Liver (tissue), 3 donors: ENCODE results near the gene SH3GL1.

ENCODE experiments used
- TAF1 ChIP-seq: conservative IDR thresholded peaks from 2 replicates; pipeline ENCODE4 v1.6.1; 2016; ENCODE audit warnings: antibody characterized with exemption, mild to moderate bottlenecking
- YY1 ChIP-seq: IDR thresholded peaks from 2 replicates; pipeline ENCODE4 v1.6.1; 2016; ENCODE audit warnings: antibody characterized with exemption, mild to moderate bottlenecking
- TF ChIP-seq, protein P1 (sequence below): fragments of 150-350 bp; IDR thresholded peaks from 2 replicates; pipeline ENCODE4 v1.5.1; 2017; ENCODE audit warnings: improper control_type of control experiment, low read depth, low read length; ENCODE audit not compliant: missing input control
- donor health status: healthy.
- donor health status: healthy.

DNA sequence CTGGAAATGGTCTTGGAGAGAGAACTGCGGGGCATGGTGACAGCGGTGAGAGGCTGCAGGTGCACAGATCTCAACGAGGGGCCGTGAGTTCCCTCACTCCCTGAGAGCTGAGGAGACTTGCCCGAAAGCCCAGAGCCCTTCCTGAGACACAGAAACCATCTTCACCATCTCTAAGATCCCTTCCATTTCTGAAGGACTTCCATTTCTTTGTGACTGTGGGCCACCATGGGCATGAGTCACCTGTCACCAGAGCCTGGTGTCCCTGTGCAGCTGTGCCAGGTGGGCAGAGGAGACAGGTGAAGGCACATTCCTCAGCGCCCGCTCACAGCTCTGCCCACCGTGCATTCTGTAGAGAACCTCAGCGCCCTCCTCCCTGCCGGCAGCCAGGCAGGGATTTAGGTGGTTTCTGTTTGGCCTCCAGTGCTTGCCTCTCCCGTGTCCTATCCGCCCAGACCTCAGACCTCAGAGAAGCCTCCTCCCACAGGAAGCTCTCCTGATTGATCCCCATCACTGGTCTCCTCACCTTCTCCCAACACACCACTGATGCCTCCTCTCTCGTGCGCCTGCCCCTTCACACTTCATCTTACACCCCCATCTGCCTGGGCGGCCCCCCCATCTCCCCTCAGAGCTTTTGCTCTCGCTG lies 24.2 kb downstream of the SH3GL1 start:
- TF ChIP-seq YY1 (no peak), TAF1 (no peak)
- TF ChIP-seq, protein P1, sequence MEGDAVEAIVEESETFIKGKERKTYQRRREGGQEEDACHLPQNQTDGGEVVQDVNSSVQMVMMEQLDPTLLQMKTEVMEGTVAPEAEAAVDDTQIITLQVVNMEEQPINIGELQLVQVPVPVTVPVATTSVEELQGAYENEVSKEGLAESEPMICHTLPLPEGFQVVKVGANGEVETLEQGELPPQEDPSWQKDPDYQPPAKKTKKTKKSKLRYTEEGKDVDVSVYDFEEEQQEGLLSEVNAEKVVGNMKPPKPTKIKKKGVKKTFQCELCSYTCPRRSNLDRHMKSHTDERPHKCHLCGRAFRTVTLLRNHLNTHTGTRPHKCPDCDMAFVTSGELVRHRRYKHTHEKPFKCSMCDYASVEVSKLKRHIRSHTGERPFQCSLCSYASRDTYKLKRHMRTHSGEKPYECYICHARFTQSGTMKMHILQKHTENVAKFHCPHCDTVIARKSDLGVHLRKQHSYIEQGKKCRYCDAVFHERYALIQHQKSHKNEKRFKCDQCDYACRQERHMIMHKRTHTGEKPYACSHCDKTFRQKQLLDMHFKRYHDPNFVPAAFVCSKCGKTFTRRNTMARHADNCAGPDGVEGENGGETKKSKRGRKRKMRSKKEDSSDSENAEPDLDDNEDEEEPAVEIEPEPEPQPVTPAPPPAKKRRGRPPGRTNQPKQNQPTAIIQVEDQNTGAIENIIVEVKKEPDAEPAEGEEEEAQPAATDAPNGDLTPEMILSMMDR, result no peak
